GM23338 (cell line): ENCODE results near the gene CPNE7. TPM values are rescaled to one million over a fixed set of nuclear protein-coding genes. Genes with fewer than 3 reads are reported as not detected.

Experiments used
- ATAC-seq: fragments of 200-7000 bp; cut with Tn5 transposase; 3 replicates; pipeline ENCODE4 v1.9.1; 2020
- DNase-seq: peaks from one replicate; pipeline ENCODE4 v3.0.0-alpha.2; 2015; ENCODE audit warnings: low spot score
- H2AFZ ChIP-seq: fragments of 200-600 bp; sonication (generic); 2 replicates; pipeline ENCODE4 v1.8.0; 2016; ENCODE audit warnings: antibody characterized with exemption, mild to moderate bottlenecking, moderate library complexity
- H3F3A ChIP-seq: fragments of 200-600 bp; sonication (generic); replicated peaks from 2 replicates; pipeline ENCODE4 v1.8.0; 2017; ENCODE audit warnings: antibody characterized with exemption, mixed run types, low read depth
- H3K27ac ChIP-seq: fragments of 200-600 bp; sonication (generic); 2 replicates; pipeline ENCODE4 v1.6.1; 2016; ENCODE audit warnings: low read depth
- H3K27me3 ChIP-seq: fragments of 200-600 bp; sonication (generic); 2 replicates; pipeline ENCODE4 v1.8.0; 2016; ENCODE audit warnings: mild to moderate bottlenecking, mixed run types, moderate library complexity; ENCODE audit not compliant: insufficient read depth
- H3K36me3 ChIP-seq: fragments of 200-600 bp; sonication (generic); 2 replicates; pipeline ENCODE4 v1.8.0; 2016; ENCODE audit warnings: mild to moderate bottlenecking; ENCODE audit not compliant: insufficient read depth
- H3K4me1 ChIP-seq: fragments of 200-600 bp; sonication (generic); 2 replicates; pipeline ENCODE4 v1.8.0; 2016; ENCODE audit warnings: mild to moderate bottlenecking, moderate library complexity; ENCODE audit not compliant: insufficient read depth
- H3K4me2 ChIP-seq: fragments of 200-600 bp; sonication (generic); 2 replicates; pipeline ENCODE4 v1.7.1; 2017; ENCODE audit warnings: mixed run types
- H3K4me3 ChIP-seq: fragments of 200-600 bp; sonication (generic); 2 replicates; pipeline ENCODE4 v1.6.1; 2016; ENCODE audit warnings: mixed run types
- H3K79me2 ChIP-seq: fragments of 200-600 bp; sonication (generic); replicated peaks from 2 replicates; pipeline ENCODE4 v1.8.0; 2017; ENCODE audit warnings: mild to moderate bottlenecking; ENCODE audit not compliant: insufficient read depth
- H3K9me2 ChIP-seq: fragments of 200-600 bp; sonication (generic); 2 replicates; pipeline ENCODE4 v1.8.0; 2017; ENCODE audit not compliant: insufficient read depth
- H4K20me1 ChIP-seq: fragments of 200-600 bp; sonication (generic); replicated peaks from 2 replicates; pipeline ENCODE4 v1.8.0; 2017; ENCODE audit warnings: mild to moderate bottlenecking; ENCODE audit not compliant: insufficient read depth
- H3K27ac Mint-ChIP-seq: 2 replicates; pipeline ENCODE4 v1.8.0; 2020; ENCODE audit warnings: inconsistent platforms, mild to moderate bottlenecking, moderate library complexity, mixed read lengths
- H3K27me3 Mint-ChIP-seq: 3 replicates; pipeline ENCODE4 v1.8.0; 2022; ENCODE audit warnings: low read depth, mild to moderate bottlenecking, moderate library complexity, mixed read lengths, inconsistent platforms; ENCODE audit not compliant: insufficient read depth, poor library complexity
- H3K36me3 Mint-ChIP-seq: 3 replicates; pipeline ENCODE4 v1.8.0; 2021; ENCODE audit warnings: low read depth, mild to moderate bottlenecking, inconsistent platforms, moderate library complexity, mixed read lengths
- H3K4me1 Mint-ChIP-seq: 3 replicates; pipeline ENCODE4 v1.8.0; 2020; ENCODE audit warnings: mild to moderate bottlenecking, inconsistent platforms, mixed read lengths
- H3K4me3 Mint-ChIP-seq: 3 replicates; pipeline ENCODE4 v1.8.0; 2021; ENCODE audit warnings: moderate library complexity, mild to moderate bottlenecking, inconsistent platforms, mixed read lengths
- H3K9me3 Mint-ChIP-seq: 3 replicates; pipeline ENCODE4 v1.8.0; 2020; ENCODE audit warnings: moderate library complexity, mild to moderate bottlenecking, inconsistent platforms, mixed read lengths
- EZH2phosphoT487 ChIP-seq: fragments of 200-600 bp; sonication (generic); IDR thresholded peaks from one replicate; pipeline ENCODE4 v1.8.1; 2018; ENCODE audit warnings: antibody characterized with exemption; ENCODE audit not compliant: unreplicated experiment
- POLR2AphosphoS5 ChIP-seq: IDR thresholded peaks from 2 replicates; pipeline ENCODE4 v1.6.1; 2016; ENCODE audit warnings: antibody characterized with exemption, low read depth
- ZNF114 ChIP-seq: fragments of 250-450 bp; sonication (Bioruptor Pico); IDR thresholded peaks from 2 replicates; pipeline ENCODE4 v1.5.0; 2020; ENCODE audit warnings: mild to moderate bottlenecking, moderate library complexity
- polyA plus RNA-seq: library from polyadenylated mRNA; unstranded; fragments of >200 nt; fragmentation: Nextera tagmentation; extraction: Ambion mirVana; gene quantifications from 2 replicates; pipeline ENCODE4 v1.2.1, GENCODE V29; 2016
- total RNA-seq: library from RNA; depleted of rRNA; stranded (reverse); fragments of >200 nt; shearing (Covaris generic); gene quantifications from 2 replicates; pipeline ENCODE4 v1.2.3, GENCODE V29; 2014
- TF ChIP-seq, protein P1 (sequence below): IDR thresholded peaks from one replicate; pipeline ENCODE4 v1.6.1; 2018; ENCODE audit warnings: antibody characterized with exemption; ENCODE audit not compliant: unreplicated experiment
- TF ChIP-seq, protein P2 (sequence below), 2 experiments: fragments of 200-600 bp in 1 of 2; sonication (generic) in 1 of 2; conservative IDR thresholded peaks; 2 replicates each; pipeline versions ENCODE4 v1.5.1 to v1.6.1; 2016 to 2017; ENCODE audit warnings: antibody characterized with exemption in 2 of 2, low read depth in 2 of 2, mild to moderate bottlenecking in 2 of 2, moderate library complexity in 1 of 2

The CPNE7 gene
- total and polyA plus RNA-seq, 2 experiments from 2014 or later: 11.2 to 15.7 TPM

DNA sequence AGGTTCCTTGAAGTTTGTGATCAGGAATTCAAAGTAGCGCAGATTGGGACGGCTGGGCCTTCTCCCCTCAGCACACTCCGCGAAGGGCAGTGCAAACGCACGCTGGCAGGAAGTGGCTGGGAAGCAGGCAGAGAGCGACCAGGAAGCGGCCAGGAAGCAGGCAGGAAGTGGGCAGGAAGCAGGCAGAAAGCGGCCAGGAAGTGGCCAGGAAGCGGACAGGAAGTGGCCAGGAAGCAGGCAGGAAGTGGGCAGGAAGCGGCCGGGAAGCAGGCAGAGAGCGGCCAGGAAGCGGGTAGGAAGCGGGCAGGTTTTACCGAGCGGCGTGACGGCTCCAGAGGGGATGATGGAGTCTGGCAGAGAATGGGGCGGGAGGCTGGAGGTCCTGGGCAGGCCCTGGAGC is 41.1 kb downstream of the CPNE7 start:
- Histone ChIP-seq H3K4me2 (no peak overlapping the region), H3K9me2 (no peaks in the 10 kb centered on the region), H2AFZ (no peak overlapping the region), H4K20me1 (no peaks in the 10 kb centered on the region), H3K79me2 (no peaks in the 10 kb centered on the region), H3K36me3 (no peaks in the 10 kb centered on the region), H3F3A (no peaks in the 10 kb centered on the region), H3K27ac (no peak overlapping the region), H3K4me1 (no peaks in the 10 kb centered on the region; the same call in 1 of the 2 replicates), H3K27me3 (no peaks in the 10 kb centered on the region), H3K4me3 (no peak overlapping the region)
- no peak for DNase-seq
- Mint-ChIP-seq H3K27ac (no peak overlapping the region), H3K4me1 (peaks cover 15% of the 10 kb centered on the region), H3K9me3 (peaks cover 3% of the 10 kb centered on the region; the same call in 2 of the 3 replicates), H3K4me3 (no peak overlapping the region), H3K27me3 (peaks cover 15% of the 10 kb centered on the region), H3K36me3 (no peaks in the 10 kb centered on the region; the same call in 2 of the 3 replicates)
- TF ChIP-seq ZNF114 (CRISPR knock-in tag): no peak
- TF ChIP-seq, protein P1, sequence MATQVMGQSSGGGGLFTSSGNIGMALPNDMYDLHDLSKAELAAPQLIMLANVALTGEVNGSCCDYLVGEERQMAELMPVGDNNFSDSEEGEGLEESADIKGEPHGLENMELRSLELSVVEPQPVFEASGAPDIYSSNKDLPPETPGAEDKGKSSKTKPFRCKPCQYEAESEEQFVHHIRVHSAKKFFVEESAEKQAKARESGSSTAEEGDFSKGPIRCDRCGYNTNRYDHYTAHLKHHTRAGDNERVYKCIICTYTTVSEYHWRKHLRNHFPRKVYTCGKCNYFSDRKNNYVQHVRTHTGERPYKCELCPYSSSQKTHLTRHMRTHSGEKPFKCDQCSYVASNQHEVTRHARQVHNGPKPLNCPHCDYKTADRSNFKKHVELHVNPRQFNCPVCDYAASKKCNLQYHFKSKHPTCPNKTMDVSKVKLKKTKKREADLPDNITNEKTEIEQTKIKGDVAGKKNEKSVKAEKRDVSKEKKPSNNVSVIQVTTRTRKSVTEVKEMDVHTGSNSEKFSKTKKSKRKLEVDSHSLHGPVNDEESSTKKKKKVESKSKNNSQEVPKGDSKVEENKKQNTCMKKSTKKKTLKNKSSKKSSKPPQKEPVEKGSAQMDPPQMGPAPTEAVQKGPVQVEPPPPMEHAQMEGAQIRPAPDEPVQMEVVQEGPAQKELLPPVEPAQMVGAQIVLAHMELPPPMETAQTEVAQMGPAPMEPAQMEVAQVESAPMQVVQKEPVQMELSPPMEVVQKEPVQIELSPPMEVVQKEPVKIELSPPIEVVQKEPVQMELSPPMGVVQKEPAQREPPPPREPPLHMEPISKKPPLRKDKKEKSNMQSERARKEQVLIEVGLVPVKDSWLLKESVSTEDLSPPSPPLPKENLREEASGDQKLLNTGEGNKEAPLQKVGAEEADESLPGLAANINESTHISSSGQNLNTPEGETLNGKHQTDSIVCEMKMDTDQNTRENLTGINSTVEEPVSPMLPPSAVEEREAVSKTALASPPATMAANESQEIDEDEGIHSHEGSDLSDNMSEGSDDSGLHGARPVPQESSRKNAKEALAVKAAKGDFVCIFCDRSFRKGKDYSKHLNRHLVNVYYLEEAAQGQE: no peak
- TF ChIP-seq POLR2AphosphoS5: no peak
- ATAC-seq: no peak

DNA sequence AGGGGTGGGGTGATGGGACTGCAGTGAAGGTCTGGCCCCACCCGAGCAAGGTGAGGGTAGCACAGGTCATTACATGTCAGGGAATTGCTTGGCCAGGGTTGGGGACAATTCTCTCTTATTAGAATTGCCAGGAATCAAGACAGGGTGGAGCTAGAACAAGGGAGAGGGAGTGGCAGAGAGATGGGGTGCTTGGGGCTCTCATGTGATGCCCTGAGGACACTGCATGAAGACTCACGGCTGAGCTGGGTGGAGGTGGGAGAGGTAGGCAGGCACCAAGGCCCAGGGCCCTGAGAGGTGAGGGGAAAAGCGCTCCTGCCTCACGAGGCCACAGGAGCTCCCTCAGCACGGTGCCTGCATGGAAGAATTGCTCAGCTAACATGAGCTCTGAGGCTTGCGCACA is 41.5 kb downstream of the CPNE7 start:
- no peak overlapping the region for H2AFZ ChIP-seq
- Mint-ChIP-seq H3K36me3 (no peaks in the 10 kb centered on the region; the same call in 2 of the 3 replicates), H3K4me3 (no peak overlapping the region; the same call in 2 of the 3 replicates), H3K4me1 (peaks cover 15% of the 10 kb centered on the region), H3K27me3 (peaks cover 15% of the 10 kb centered on the region), H3K9me3 (peaks cover 3% of the 10 kb centered on the region; the same call in 2 of the 3 replicates), H3K27ac (no peak overlapping the region)
- H3K36me3 ChIP-seq: no peaks in the 10 kb centered on the region
- no peaks in the 10 kb centered on the region for H3K27me3 ChIP-seq
- H3K4me2 ChIP-seq: no peak overlapping the region
- no peaks in the 10 kb centered on the region; the same call in 1 of the 2 replicates for H3K4me1 ChIP-seq
- no peak overlapping the region for H3K27ac ChIP-seq
- DNase-seq: no peak
- no peaks in the 10 kb centered on the region for H3K79me2 ChIP-seq
- TF ChIP-seq, protein P2, sequence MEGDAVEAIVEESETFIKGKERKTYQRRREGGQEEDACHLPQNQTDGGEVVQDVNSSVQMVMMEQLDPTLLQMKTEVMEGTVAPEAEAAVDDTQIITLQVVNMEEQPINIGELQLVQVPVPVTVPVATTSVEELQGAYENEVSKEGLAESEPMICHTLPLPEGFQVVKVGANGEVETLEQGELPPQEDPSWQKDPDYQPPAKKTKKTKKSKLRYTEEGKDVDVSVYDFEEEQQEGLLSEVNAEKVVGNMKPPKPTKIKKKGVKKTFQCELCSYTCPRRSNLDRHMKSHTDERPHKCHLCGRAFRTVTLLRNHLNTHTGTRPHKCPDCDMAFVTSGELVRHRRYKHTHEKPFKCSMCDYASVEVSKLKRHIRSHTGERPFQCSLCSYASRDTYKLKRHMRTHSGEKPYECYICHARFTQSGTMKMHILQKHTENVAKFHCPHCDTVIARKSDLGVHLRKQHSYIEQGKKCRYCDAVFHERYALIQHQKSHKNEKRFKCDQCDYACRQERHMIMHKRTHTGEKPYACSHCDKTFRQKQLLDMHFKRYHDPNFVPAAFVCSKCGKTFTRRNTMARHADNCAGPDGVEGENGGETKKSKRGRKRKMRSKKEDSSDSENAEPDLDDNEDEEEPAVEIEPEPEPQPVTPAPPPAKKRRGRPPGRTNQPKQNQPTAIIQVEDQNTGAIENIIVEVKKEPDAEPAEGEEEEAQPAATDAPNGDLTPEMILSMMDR (conservative IDR thresholded peaks at IDR 0.05; ENCODE audit: low read depth in 2 of 2): no peak
- no peak for TF ChIP-seq EZH2phosphoT487
- ATAC-seq: no peak
- no peak overlapping the region for H3K4me3 ChIP-seq
- no peaks in the 10 kb centered on the region for H3F3A ChIP-seq
- no peaks in the 10 kb centered on the region for H3K9me2 ChIP-seq
- no peaks in the 10 kb centered on the region for H4K20me1 ChIP-seq
